ENCODE data around the gene RANBP17.

- no peak for TF ChIP-seq EZH2 (IDR thresholded peaks at IDR 0.05; ENCODE audit: low read depth, unreplicated experiment)
- TF ChIP-seq, protein P1, sequence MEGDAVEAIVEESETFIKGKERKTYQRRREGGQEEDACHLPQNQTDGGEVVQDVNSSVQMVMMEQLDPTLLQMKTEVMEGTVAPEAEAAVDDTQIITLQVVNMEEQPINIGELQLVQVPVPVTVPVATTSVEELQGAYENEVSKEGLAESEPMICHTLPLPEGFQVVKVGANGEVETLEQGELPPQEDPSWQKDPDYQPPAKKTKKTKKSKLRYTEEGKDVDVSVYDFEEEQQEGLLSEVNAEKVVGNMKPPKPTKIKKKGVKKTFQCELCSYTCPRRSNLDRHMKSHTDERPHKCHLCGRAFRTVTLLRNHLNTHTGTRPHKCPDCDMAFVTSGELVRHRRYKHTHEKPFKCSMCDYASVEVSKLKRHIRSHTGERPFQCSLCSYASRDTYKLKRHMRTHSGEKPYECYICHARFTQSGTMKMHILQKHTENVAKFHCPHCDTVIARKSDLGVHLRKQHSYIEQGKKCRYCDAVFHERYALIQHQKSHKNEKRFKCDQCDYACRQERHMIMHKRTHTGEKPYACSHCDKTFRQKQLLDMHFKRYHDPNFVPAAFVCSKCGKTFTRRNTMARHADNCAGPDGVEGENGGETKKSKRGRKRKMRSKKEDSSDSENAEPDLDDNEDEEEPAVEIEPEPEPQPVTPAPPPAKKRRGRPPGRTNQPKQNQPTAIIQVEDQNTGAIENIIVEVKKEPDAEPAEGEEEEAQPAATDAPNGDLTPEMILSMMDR (conservative IDR thresholded peaks at IDR 0.05; ENCODE audit: low read depth in 2 of 2), result no peak
- no peak for TF ChIP-seq POLR2AphosphoS5 (IDR thresholded peaks at IDR 0.05; ENCODE audit: low read depth)
- no peak for TF ChIP-seq EZH2phosphoT487 (IDR thresholded peaks at IDR 0.05; ENCODE audit: unreplicated experiment)
- TF ChIP-seq, protein P2, sequence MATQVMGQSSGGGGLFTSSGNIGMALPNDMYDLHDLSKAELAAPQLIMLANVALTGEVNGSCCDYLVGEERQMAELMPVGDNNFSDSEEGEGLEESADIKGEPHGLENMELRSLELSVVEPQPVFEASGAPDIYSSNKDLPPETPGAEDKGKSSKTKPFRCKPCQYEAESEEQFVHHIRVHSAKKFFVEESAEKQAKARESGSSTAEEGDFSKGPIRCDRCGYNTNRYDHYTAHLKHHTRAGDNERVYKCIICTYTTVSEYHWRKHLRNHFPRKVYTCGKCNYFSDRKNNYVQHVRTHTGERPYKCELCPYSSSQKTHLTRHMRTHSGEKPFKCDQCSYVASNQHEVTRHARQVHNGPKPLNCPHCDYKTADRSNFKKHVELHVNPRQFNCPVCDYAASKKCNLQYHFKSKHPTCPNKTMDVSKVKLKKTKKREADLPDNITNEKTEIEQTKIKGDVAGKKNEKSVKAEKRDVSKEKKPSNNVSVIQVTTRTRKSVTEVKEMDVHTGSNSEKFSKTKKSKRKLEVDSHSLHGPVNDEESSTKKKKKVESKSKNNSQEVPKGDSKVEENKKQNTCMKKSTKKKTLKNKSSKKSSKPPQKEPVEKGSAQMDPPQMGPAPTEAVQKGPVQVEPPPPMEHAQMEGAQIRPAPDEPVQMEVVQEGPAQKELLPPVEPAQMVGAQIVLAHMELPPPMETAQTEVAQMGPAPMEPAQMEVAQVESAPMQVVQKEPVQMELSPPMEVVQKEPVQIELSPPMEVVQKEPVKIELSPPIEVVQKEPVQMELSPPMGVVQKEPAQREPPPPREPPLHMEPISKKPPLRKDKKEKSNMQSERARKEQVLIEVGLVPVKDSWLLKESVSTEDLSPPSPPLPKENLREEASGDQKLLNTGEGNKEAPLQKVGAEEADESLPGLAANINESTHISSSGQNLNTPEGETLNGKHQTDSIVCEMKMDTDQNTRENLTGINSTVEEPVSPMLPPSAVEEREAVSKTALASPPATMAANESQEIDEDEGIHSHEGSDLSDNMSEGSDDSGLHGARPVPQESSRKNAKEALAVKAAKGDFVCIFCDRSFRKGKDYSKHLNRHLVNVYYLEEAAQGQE (IDR thresholded peaks at IDR 0.05; ENCODE audit: unreplicated experiment), result no peak
- no peak for TF ChIP-seq ETS1 (IDR thresholded peaks at IDR 0.05)
- TF ChIP-seq ZNF114 (CRISPR knock-in tag; IDR thresholded peaks at IDR 0.05), result no peak
- no peak for TF ChIP-seq CREB1 (CRISPR knock-in tag; IDR thresholded peaks at IDR 0.05; ENCODE audit: low read depth)
These were observed 390.9 kb downstream of the RANBP17 start for GRCh38 chr5:171252674-171253073.

Measured in GM23338 (cell line).